ENCODE data around the gene TEKT1.
"Not testable (repeated sequence)": the region's sequence is repeated elsewhere in the genome, so short reads cannot be mapped to it uniquely, and the experiment has no call there.

Gene TEKT1

GRCh38 chr17:6812295-6812694 lies 19.2 kb downstream of the TEKT1 start:
- DNase-seq = no peak

GRCh38 chr17:6811510-6811909 lies 20.0 kb downstream of the TEKT1 start:
- DNase-seq = no peak

- no peak for DNase-seq
Measured at GRCh38 chr17:6800422-6801027, 31.0 kb downstream of the TEKT1 start.

- no peak for DNase-seq
Measured at GRCh38 chr17:6799738-6800137, 31.8 kb downstream of the TEKT1 start.

GRCh38 chr17:6797718-6798351 lies 33.7 kb downstream of the TEKT1 start:
- DNase-seq = no peak

GRCh38 chr17:6796887-6797490 lies 34.5 kb downstream of the TEKT1 start:
- DNase-seq = no peak

GRCh38 chr17:6796017-6796886 lies 35.3 kb downstream of the TEKT1 start:
- DNase-seq = no peak

GRCh38 chr17:6793748-6794493 lies 37.6 kb downstream of the TEKT1 start:
- no peak for DNase-seq

GRCh38 chr17:6789146-6789545 lies 42.4 kb downstream of the TEKT1 start:
- no peak for DNase-seq

GRCh38 chr17:6787081-6787693 lies 44.3 kb downstream of the TEKT1 start:
- DNase-seq = no peak

GRCh38 chr17:6786618-6787017 lies 44.9 kb downstream of the TEKT1 start:
- DNase-seq = no peak

- no peak for DNase-seq
Measured at GRCh38 chr17:6782244-6782643, 49.3 kb downstream of the TEKT1 start.

- no peak for DNase-seq
Measured at GRCh38 chr17:6780886-6781285, 50.6 kb downstream of the TEKT1 start.

- DNase-seq = no peak
Measured at GRCh38 chr17:6780001-6780400, 51.5 kb downstream of the TEKT1 start.

- no peak for DNase-seq
Measured at GRCh38 chr17:6779411-6779810, 52.1 kb downstream of the TEKT1 start.

- DNase-seq = no peak
Measured at GRCh38 chr17:6775871-6776405, 55.6 kb downstream of the TEKT1 start, which contains the start of gene FBXO39. Gene FBXO39, plus strand, starts transcription at chr17:6776215. Its CDS starts 3,654 bp downstream, at chr17:6779869.

- not testable (repeated sequence) for DNase-seq
Measured at GRCh38 chr17:6774906-6775305, 56.6 kb downstream of the TEKT1 start.

- DNase-seq = no peak
Measured at GRCh38 chr17:6772016-6772415, 59.5 kb downstream of the TEKT1 start.

- DNase-seq = no peak
Measured at GRCh38 chr17:6768447-6768846, 63.1 kb downstream of the TEKT1 start.

- no peak for DNase-seq
Measured at GRCh38 chr17:6761779-6762178, 69.8 kb downstream of the TEKT1 start.

- DNase-seq = no peak
Measured at GRCh38 chr17:6757747-6758146, 73.8 kb downstream of the TEKT1 start.
